Measurements from ENCODE around the gene RNU6-9. TPM values are rescaled to one million over a fixed set of nuclear protein-coding genes. Genes with fewer than 3 reads are reported as not detected.
A peak's percentile ranks its signal among the peaks of the same experiment; 100 is the strongest.

Gene RNU6-9
- polyA plus RNA-seq, 4 donors = not detected

GRCh38 chr19:896434-896833 lies 3.1 kb downstream of the RNU6-9 start:
- no peak for DNase-seq (ENCODE audit: low read depth in 4 of 4, low spot score in 3 of 4)

GRCh38 chr19:896999-897398 lies 3.7 kb downstream of the RNU6-9 start:
- DNase-seq (ENCODE audit: low read depth in 4 of 4, low spot score in 3 of 4) = no peak

- DNase-seq (ENCODE audit: low read depth in 4 of 4, low spot score in 3 of 4) = no peak
These were observed 4.3 kb downstream of the RNU6-9 start for GRCh38 chr19:897442-898039.

- DNase-seq (ENCODE audit: low read depth in 4 of 4, low spot score in 3 of 4) = peak in 1 of 4 donors; percentile 57
These were observed 5.4 kb downstream of the RNU6-9 start for GRCh38 chr19:898663-899062.

- no peak for DNase-seq (ENCODE audit: low read depth in 4 of 4, low spot score in 3 of 4)
These were observed 6.2 kb downstream of the RNU6-9 start for GRCh38 chr19:899336-900042.

- no peak for DNase-seq (ENCODE audit: low read depth in 4 of 4, low spot score in 3 of 4)
These were observed 6.7 kb downstream of the RNU6-9 start for GRCh38 chr19:900043-900301.

- DNase-seq (ENCODE audit: low read depth in 4 of 4, low spot score in 3 of 4) = no peak
These were observed 7.2 kb downstream of the RNU6-9 start for GRCh38 chr19:900302-901111.

GRCh38 chr19:901216-902092 lies 8.2 kb downstream of the RNU6-9 start:
- no peak for DNase-seq (ENCODE audit: low read depth in 4 of 4, low spot score in 3 of 4)

- DNase-seq (ENCODE audit: low read depth in 4 of 4, low spot score in 3 of 4) = no peak
These were observed 8.7 kb downstream of the RNU6-9 start for GRCh38 chr19:902093-902370.

GRCh38 chr19:902446-903226 lies 9.4 kb downstream of the RNU6-9 start:
- DNase-seq (ENCODE audit: low read depth in 4 of 4, low spot score in 3 of 4) = no peak

- no peak for DNase-seq (ENCODE audit: low read depth in 4 of 4, low spot score in 3 of 4)
These were observed 10.0 kb downstream of the RNU6-9 start for GRCh38 chr19:903266-903797.

- no peak for DNase-seq (ENCODE audit: low read depth in 4 of 4, low spot score in 3 of 4)
These were observed 11.3 kb downstream of the RNU6-9 start for GRCh38 chr19:904545-904944.

GRCh38 chr19:906480-906879 lies 13.2 kb downstream of the RNU6-9 start:
- no peak for DNase-seq (ENCODE audit: low read depth in 4 of 4, low spot score in 3 of 4)

GRCh38 chr19:907183-907853 lies 14.0 kb downstream of the RNU6-9 start:
- DNase-seq (ENCODE audit: low read depth in 4 of 4, low spot score in 3 of 4) = no peak

GRCh38 chr19:911197-912033 lies 18.1 kb downstream of the RNU6-9 start:
- DNase-seq (ENCODE audit: low read depth in 4 of 4, low spot score in 3 of 4) = no peak

GRCh38 chr19:912181-913079 lies 19.1 kb downstream of the RNU6-9 start:
- no peak for DNase-seq (ENCODE audit: low read depth in 4 of 4, low spot score in 3 of 4)

GRCh38 chr19:913080-913748 lies 19.9 kb downstream of the RNU6-9 start, which contains the start of gene R3HDM4:
Gene R3HDM4, minus strand, starts transcription at chr19:913219. Its CDS starts 62 bp downstream, at chr19:913157.
- no peak for DNase-seq (ENCODE audit: low read depth in 4 of 4, low spot score in 3 of 4)
